Stimulated activated CD4-positive, alpha-beta T cell treated with anti-CD3 and anti-CD28 coated beads, TNF-alpha, amount 100 ng/mL, for 24 hours (primary cell): ENCODE results near the gene GIT1.
A peak's percentile ranks its signal among the peaks of the same experiment; 100 is the strongest.

ENCODE experiments used
- DNase-seq, 3 experiments: peaks; one replicate each; pipeline ENCODE4 v3.0.0-alpha.2; 2020; ENCODE audit warnings: low read depth in 3 of 3

GIT1 gene

DNA sequence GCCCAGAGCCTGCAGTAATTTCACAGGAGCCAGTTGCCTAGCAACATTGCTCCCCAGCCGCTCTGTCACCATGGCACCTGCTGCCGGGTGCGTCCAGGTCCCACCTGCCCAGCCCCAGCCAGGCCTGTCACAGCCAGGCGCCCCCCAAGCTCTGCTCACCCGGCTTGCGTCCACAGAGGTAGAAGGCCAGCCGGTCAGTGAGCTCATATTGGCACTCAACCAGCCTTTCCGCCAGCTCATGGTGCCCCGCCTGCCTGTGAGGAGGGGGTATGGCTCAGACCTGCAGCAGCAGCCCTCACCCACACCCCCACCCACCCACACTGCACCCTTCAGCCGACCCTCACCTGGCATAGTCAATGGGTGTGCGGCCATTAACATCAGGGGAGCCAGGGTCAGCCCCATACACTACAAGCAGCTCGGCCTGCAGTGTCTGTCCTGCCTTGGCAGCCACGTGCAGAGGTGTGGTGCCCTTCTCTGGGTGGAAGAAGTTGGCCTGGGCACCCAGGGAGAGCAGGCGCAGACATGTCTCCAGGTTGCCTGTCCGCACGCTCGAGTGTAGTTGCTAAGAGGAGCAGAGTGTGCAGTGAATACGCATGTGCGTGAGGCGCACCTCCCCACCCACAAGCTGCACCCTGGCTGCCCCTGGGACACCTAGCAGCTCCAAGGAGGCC lies 7.7 kb downstream of the GIT1 start:
- no peak for DNase-seq

DNA sequence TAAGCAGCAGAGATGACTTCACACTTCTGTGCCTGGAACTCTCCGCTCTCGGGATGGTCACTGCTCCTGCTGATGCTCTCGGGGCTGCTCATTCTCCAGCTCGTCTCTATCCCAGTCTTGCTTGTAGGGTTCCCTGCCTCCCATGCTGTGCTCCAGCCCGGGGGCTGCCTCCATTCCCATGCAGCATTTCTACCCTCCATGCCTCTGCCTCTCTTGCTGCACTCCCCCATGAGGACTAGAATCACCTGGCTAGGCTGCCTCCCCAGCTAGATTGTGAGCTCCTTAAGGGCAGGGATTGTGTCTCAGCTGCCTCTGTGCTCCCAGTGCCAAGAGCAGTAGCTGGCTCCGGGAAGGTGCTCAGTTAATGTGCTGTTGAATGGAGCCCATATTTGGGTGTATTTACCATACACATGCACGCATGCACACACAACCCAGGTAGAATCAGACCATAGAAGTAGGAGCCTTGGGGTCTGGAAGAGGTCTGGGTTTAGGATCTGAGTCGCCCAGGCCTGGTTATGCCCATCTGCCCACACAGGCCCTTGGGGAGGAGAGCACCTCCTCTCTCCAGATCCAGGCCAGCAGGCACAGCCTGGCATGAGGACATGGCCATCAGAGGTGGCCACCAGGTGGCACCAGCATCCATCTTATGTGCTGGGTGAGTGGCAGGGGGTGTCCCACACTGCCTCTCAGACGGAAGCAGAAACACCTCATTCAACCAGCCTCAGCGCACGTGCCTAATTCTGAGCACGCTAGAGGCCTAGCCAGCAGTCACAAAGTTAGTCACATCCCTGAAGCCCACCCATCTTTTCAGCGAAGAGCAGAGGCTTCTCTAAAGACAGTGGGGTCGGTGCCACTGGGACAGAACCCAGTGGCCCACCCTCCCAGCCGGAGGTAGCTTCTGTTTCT lies 9.3 kb downstream of the GIT1 start:
- DNase-seq = peak; percentile 79 to 90 (median 85)

DNA sequence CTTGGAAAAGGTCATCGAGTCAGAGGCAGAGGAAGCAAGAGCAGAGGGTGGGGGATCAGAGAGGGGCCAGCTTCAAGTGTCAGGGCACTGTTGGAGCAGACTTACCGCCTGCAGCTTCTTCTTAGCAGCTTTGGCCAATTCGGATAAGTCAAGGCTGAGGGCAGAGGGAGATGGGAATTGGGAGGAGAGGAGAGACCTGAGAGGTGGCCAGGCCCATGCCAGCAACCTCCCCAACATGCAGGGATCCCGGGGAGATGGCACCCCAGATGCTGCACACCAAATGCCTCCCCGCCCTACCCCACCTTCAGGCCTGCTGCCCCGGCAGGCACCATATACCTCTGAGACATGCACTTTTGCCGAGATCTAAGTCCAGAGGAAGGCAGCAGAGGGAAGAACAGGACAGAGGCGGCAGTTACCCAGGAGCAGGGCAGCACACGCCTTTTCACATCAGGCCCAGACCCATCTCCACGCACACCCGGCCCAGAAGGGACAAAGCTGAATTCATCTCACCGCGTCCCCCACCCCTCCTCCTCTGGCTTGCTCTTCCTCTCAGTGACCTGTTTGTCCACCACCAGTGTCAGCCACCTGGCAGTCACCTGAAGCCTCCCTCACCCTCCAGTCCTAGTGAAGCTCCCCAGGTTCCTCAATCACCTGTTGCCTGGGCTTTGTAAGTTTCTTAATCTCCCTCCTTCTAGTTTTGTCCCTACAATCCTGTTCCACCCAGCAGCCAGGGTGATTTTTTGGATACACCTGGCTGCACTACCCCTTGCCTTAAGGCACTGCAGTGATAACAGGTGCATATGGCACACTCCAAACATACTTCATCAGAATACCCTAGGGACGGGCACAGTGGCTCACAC lies 10.6 kb downstream of the GIT1 start:
- no peak for DNase-seq

DNA sequence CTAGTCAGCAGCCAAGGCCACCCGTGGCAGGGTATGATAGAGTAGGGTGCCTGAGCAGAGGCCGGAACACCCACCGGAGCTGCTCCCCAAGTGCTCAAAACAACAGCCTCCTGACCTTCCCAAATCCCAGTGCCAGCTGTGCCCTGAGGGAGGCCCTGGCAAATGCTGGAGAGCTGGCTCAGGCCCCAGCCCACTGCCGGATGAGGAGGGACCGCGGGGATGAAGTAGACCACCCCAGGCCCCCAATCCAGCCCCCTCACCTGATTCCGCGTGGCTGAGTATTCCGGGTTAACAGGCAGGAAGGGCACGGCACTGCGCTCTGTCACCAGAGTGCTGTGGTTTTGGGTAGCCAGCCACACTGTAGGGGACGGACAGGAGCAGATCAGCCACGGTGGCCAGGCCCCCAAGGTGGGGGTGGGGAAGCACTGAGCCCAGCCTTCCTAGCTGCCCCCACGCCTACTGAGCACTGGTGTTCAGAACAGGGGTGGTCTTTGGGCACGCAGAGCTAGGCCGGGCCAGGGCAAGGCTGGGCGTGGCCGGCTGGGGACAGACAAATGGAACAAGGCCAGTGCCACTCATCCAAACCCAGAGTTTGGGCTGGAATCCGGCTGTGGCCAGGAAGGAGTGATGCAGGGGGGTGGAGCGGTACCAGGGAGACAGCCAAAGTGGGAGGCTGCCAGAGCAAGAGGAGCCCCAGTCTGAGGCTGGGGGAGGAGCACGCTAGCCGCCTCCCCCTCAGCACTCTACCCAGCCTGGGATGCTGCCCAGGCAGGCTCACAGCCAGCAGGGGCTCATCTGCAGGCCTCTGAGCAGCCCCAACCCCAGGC lies 11.8 kb downstream of the GIT1 start:
- no peak for DNase-seq

DNA sequence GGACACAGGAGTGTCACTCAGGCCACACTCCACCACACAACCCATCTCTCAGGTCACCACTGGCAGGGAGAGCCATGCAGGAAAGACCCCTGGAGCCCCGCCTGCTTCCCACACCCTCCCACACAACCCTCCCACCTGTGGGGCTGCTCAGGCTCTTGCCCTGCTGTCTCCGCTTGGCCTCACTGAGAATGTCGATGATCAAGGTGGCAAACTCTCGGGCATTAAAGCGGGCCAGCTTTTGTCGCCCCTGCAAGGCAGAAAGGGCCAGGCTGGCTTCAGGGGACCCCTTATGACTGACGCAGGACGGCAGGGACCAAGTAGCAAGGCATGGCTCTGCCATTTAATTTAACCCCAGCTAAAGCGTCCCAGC lies 12.5 kb downstream of the GIT1 start:
- DNase-seq = no peak

DNA sequence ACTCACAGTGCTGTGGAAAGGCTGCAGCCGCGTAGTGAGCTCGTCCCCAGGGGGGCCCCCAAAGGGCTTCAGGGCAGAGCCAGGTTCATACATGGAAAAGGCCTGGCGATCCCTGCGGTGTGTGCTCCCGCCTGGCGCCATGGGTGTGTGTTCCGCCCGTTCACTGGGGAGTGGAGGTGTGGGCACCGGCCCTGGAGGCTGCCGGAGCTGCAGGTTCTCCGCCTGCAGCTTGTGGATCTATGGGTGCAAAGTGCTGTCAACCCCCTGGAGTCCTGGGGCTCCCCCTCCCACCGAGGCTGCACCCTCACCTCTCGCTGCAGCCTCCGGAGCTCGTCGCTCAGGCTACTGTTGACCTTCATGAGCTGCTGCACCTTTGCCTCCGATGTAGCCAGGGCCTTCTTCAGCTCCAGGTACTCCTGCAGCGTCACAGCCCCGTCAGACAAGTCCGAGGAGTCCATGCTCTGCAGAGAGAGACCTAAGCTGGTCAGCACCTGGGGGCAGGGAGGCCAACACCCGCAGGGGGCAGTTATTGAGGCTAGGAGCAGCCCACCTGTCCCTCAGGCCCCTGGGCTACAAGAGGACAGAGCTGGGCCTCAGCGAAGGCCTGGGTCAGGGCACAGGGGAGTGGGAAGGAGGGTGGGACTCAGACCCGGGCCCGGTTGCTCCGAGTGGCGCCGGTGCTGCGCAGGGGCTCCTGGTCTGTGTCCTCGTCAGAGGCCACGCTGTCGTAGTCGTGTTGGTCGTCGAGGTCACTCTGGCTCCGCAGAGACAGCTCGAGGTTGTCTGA lies 13.0 kb downstream of the GIT1 start:
- DNase-seq = no peak

DNA sequence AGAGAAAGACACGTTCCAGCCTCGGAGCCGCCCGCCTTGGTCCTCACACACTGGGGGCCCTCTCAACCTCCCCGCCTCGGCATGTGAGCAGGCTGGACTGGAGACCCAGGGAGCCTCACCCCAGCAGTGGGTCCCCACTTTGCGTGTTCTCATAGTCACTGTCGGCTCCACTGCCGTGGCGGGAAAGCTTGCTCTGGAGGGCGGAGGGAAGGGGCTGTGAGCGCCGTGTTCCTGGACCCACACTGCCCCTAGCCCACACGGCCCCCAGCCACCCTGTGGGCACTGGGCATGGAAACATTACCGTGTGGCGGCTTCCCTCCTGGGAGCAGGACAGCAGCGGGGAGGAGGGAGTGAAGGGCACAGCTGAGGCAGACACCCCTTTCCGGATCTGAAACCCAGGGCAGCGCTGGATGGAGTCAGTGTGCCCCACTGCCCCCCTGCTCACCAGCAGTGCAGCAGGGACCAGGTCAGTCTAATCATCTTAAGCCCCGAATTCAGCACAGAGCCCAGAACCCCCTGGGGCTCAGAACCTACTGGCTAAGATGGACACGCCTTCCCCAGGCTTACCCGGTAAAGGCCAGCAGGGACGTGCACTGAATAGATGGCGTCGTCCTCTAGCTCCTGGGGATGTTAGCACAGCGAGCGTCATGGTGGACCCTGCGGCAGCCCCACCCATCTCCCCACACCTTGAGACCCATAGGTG lies 13.8 kb downstream of the GIT1 start:
- DNase-seq = no peak

DNA sequence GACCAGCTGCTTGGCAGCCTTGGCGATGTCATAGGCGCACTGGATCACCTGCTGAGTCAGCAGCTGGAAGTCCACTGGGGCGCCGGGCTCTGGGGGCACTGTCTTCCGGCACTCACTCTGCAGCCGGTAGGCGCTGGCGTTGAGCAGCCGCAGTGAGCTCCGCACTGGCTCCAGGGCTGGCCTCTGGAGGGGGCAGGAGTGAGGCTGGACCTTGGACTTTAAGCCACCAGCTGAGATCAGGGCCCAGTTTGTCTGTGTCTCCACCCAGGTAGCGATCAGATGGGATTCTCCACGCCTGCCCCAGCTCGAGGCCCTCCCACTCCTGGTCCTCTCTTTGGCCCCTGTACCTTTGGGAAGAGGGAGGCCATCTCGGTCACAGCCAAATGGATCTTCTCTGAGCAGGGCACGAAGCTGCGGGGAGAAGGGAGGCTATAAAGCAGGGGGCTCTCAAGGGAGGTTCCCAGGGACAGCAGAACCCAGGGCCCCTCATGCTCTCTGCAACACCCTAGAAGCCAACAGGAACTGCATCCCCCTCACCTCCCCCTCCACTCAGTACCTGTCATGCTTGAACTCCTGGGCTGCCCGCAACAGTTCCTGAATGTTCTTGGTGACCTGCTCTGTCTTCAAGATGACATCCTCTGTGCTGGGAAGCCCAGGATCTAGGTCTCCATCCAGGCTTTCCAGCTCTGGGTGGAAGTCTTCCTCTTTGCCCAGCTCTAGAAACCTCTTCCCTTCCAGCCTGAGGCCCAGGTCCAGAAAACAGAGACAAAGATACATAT lies 14.5 kb downstream of the GIT1 start:
- no peak for DNase-seq

DNA sequence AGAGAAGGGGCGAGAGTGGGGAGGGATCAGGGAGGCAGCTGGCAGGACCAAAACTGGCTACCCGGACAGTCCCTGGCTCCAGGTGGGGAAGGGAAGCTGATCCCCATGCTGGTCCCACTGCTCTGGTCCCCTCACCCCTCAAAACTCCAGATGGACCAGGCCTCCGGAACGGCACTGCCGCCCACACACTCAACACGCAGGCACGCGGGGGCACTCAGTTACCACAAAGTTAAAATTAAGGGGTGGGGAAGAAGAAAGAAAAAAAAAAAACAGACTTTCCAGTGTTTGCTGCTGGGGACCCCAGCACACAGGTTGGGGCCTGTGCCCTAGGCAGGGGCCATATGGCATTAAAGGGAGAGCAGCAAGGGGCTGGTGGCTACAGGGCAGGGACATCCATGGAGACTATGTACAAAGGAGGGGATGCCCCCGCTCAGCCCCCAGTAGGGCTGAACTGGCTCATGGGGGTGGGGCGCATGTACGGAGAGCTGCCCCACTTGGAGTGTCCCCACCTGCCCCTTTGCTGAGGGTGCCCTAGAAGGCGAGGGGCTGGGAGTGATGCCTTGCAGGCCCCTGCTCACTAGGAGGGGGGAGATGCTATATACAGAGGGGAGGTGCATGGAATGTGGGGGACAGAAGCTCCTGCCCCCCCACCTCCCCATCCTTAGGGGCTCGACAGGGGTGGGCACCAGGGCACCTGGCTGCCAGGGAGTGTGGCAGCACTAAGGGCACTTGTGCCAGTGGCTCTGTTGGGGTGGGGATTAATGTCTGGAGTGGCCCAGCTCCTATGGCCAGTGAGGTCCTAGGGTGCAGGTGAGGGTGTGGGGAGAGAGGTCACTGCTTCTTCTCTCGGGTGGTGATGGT lies 15.3 kb downstream of the GIT1 start:
- no peak for DNase-seq

DNA sequence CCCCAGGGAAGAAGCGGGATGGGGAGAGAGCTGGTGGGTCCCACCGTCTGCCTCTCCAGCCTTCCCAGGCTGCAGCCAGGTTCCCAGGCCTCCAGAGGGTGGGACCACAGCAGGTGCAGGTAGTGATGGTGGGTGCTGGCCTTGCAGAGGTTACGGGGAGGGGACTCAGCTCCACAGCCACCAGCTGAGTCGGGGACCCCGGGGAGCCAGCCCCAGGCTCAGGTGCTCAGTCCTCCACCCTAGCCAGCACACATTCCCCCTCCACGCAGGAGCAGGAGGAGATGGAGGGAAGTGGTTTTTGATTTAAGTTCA lies 15.9 kb downstream of the GIT1 start:
- no peak for DNase-seq

DNA sequence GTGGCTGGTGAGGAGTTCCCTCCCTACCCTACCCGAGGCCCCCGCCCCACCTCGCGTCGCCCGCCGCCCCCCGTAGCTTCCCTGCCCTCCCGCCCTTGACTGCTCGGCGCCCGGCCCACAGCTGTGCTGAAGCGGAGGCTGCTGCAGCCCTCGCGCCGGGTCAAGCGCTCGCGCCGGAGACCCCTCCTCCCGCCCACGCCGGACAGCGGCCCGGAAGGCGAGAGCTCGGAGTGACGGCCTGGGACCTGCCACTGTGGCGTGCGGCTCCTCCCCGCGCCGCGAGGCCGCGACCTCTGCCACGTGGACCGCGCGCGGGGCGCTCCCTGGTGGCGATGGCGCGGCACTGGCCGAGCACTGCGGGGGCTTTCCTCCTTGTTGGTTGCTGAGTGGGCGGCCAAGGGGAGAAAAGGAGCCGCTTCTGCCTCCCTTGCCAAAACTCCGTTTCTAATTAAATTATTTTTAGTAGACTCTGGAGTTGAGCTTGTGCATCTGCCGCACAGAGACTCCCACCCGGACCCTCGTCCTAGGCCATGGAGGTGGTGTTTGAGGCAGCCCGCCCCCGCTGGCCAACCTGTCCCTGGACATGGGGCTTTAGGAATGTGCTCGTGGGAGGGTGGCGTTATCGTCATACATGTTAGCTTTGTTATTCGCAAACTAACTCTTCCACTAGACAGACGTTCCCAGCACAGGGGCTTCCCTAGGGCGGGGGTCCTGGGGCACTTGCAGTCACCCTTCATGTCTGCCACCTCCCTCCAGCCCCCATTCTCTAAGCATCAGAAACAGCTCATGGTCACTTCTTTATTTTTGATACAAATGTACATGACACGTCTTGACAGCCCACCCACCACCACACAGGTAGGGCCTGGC lies 16.5 kb downstream of the GIT1 start:
- peak in 1 of 3 experiments; percentile 65 for DNase-seq

DNA sequence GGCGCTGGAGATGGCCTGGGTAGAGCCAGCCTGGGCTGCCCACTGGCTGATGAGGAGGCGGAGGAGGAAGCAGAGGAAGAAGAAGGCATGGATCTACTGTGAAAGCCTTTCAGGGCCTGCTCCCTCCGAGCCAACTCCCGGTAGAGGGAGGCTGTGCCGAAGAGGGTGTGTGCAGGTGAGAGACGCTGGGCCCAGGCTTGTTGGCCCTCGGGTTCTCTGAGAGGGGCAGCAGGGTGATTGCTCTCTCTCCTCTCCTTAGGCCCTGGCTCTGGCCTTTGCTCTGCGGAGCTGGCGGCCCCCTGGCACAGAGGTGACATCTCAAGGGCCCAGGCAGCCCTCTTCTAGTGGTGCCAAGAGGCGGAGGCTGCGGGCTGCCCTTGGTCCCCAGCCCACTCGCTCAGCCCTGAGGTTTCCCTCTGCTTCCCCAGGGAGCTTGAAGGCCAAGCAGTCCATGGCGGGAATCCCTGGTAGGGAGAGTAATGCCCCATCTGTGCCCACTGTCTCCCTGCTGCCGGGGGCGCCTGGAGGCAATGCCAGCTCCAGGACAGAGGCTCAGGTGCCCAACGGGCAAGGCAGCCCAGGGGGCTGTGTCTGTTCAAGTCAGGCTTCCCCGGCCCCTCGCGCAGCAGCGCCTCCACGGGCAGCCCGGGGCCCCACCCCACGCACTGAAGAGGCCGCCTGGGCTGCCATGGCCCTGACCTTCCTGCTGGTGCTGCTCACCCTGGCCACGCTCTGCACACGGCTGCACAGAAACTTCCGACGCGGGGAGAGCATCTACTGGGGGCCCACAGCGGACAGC lies 17.4 kb downstream of the GIT1 start:
- no peak for DNase-seq

DNA sequence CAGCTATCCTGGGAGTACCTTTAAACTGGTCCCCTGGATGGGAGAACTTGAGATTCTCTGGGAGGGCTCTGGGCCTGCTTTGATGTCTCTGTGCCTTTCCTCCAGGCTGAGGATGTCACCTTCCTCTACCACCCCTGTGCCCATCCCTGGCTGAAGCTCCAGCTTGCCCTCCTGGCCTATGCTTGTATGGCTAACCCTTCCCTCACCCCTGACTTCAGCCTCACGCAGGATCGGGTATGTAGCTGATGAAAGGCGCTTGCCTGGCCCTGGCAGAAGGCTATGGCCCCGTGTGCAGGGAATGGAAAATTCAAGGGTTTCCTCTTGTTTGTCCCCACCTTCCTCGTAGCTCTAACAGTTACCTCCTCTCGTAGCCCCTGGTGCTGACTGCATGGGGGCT lies 18.0 kb downstream of the GIT1 start:
- no peak for DNase-seq

DNA sequence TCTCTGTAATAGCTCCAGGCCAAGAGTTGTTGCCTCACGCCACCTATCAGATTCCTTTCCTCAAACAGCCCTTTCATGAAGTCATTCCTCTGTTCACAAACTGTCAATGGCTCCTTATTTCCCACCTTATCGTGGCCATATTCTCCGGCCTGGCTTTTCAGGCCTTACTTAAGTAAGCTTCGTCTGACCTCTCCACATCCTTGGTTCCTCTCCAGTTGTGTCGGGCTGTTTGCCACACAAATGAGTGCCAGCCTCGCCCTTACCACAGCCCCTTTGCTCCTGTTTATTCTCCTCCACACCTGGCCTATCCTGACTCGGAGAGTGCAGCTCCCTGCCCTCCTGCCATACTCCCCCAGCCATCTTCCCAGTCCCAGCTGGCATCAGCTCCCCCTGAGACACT lies 18.9 kb downstream of the GIT1 start:
- DNase-seq = no peak

DNA sequence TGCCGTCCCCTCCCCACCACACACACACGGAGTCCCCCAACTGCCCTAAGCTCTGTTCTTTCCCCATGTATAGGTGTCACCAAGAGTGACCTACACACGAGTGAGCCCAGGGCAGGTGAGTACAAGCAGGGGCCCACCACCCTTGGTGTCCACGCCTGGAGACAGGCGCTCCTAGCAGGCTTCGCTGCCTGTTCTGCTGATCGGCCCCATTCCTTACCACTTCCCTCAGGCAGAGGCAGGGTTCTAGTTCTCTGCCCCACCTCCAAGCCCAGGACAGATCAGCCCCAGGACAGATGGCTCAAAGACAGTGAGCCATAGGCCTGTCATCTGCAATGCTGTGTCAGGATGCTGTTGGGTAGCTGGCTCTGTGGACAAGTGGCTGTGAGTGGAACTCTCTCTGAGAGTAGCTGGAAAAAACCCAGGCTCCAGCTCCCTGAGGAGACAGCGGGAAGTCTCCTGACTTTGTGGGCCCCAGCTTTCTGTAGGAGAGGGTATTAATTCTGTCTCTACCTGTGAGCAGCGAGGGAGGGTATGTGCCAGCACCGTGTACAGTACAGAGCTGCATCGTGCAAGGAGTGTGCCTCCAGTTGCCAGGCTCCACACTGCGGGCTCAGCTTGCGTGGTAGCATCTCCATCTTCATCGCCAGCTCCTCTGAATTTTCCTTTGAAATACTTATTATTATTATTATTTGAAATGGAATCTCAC lies 20.1 kb downstream of the GIT1 start:
- DNase-seq = no peak
